AG10803 (cell line): ENCODE measurements around the gene COMTD1.

Experiments used
- DNase-seq: peaks from one replicate; pipeline ENCODE4 v3.0.0; 2010; ENCODE audit warnings: low read depth
- H3K4me3 ChIP-seq: 2 replicates; pipeline ENCODE4 v1.5.1; 2011; ENCODE audit warnings: mild to moderate bottlenecking, low read length, control low read depth
- TF ChIP-seq, protein P1 (sequence below): conservative IDR thresholded peaks from 2 replicates; pipeline ENCODE4 v1.5.1; 2011; ENCODE audit warnings: mild to moderate bottlenecking, low read length, control low read depth, inconsistent platforms

Gene COMTD1

DNA sequence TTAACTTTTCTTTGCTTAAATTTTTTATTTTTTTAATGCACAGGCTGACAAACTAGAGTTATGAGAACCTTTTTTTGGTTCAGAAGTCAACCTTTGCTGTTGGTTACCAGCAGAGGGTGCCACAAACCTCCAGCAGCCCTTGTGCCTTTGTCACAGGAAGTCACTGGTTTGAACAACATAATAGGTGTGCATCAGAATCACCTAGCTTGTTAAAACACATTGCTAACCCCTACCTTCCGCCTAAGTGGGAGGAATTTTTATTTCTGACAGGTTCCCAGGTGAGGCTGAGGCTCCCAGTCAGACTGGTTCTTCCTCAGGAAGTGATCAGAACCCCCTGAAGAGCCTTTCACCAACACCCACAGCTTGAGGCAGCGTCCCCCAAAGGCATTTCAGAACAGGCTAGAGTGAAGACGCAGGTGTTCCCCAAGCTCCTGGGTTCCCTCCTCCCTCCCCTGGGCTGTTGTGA, 47.8 kb downstream of the COMTD1 start:
- TF ChIP-seq, protein P1, sequence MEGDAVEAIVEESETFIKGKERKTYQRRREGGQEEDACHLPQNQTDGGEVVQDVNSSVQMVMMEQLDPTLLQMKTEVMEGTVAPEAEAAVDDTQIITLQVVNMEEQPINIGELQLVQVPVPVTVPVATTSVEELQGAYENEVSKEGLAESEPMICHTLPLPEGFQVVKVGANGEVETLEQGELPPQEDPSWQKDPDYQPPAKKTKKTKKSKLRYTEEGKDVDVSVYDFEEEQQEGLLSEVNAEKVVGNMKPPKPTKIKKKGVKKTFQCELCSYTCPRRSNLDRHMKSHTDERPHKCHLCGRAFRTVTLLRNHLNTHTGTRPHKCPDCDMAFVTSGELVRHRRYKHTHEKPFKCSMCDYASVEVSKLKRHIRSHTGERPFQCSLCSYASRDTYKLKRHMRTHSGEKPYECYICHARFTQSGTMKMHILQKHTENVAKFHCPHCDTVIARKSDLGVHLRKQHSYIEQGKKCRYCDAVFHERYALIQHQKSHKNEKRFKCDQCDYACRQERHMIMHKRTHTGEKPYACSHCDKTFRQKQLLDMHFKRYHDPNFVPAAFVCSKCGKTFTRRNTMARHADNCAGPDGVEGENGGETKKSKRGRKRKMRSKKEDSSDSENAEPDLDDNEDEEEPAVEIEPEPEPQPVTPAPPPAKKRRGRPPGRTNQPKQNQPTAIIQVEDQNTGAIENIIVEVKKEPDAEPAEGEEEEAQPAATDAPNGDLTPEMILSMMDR: peak; percentile 88
- no peak overlapping the region for H3K4me3 ChIP-seq
- peak; percentile 67 for DNase-seq

DNA sequence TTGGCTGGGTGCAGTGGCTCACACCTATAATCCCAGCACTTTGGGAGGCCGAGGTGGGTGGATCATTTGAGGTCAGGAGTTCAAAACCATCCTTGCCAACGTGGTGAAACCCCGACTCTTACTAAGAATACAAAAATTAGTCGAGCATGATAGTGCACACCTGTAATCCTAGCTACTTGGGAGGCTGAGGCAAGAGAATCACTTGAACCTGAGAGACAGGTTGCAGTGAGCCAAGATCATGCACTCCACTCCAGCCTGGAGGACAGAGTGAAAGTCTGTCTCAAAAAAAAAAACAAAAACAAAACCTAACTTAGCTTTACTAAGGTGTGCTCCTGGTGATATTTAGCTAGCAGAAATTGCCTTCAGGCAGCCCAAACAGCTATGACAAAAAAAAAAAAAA, 49.4 kb downstream of the COMTD1 start:
- H3K4me3 ChIP-seq: no peak overlapping the region
- TF ChIP-seq, protein P1: no peak
- no peak for DNase-seq
